ENCODE measurements around the gene TBL1XR1. TPM values are rescaled to one million over a fixed set of nuclear protein-coding genes. Genes with fewer than 3 reads are reported as not detected.
"Not testable (repeated sequence)": the region's sequence is repeated elsewhere in the genome, so short reads cannot be mapped to it uniquely, and the experiment has no call there.

Gene TBL1XR1
- total RNA-seq, 1 experiment from 2014 or later = 186 TPM

DNA sequence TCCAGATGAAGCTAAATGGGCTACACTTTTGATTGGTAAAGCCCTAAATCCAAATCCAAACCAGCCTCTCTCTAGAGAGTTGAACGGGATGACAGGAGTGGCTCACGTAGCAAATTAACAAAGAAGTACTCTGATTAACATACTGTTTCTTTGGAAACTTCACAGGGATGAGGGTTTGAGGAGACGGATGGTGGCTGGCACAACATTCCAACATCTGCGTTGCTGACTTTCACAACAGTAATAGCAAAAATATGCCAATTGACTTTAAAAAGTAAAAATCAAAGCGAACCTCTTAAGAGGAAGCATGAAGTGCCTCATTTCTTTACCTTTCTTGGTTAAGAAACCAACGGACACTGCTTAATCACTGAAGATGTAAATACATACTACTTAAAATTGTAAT, 181.4 kb downstream of the TBL1XR1 start:
- no peak for DNase-seq (ENCODE audit: low spot score)
- H3K27ac ChIP-seq (ENCODE audit: low read depth, low read length, poor library complexity, severe bottlenecking) = no peak overlapping the region
- TF ChIP-seq, protein P1, sequence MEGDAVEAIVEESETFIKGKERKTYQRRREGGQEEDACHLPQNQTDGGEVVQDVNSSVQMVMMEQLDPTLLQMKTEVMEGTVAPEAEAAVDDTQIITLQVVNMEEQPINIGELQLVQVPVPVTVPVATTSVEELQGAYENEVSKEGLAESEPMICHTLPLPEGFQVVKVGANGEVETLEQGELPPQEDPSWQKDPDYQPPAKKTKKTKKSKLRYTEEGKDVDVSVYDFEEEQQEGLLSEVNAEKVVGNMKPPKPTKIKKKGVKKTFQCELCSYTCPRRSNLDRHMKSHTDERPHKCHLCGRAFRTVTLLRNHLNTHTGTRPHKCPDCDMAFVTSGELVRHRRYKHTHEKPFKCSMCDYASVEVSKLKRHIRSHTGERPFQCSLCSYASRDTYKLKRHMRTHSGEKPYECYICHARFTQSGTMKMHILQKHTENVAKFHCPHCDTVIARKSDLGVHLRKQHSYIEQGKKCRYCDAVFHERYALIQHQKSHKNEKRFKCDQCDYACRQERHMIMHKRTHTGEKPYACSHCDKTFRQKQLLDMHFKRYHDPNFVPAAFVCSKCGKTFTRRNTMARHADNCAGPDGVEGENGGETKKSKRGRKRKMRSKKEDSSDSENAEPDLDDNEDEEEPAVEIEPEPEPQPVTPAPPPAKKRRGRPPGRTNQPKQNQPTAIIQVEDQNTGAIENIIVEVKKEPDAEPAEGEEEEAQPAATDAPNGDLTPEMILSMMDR (conservative IDR thresholded peaks at IDR 0.05; ENCODE audit: low read depth, low read length) = no peak
- TF ChIP-seq EZH2 (IDR thresholded peaks at IDR 0.05; ENCODE audit: borderline replicate concordance, low read depth, low read length, poor library complexity, severe bottlenecking) = no peak
- no peak overlapping the region for H3K4me3 ChIP-seq (ENCODE audit: low read depth, low read length, poor library complexity, severe bottlenecking)
- no peaks in the 10 kb centered on the region for H3K9me3 ChIP-seq (ENCODE audit: low read depth, low read length, poor library complexity, severe bottlenecking)
- H3K36me3 ChIP-seq (ENCODE audit: insufficient read depth, low read length, poor library complexity, severe bottlenecking) = peaks cover 21% of the 10 kb centered on the region
- intact Hi-C loops (cut with micrococcal nuclease; ENCODE audit: unreplicated experiment) = no loop called here
- POLR2A ChIA-PET (ENCODE audit: low non-redundant PET) = no interaction called here
- peaks cover 12% of the 10 kb centered on the region for H3K4me1 ChIP-seq (ENCODE audit: insufficient read depth, low read length, poor library complexity, severe bottlenecking)
- H3K27me3 ChIP-seq (replicated peaks; ENCODE audit: insufficient read depth, low read depth, low read length, poor library complexity) = no peaks in the 10 kb centered on the region
- CTCF ChIA-PET = no interaction called here
- BruUV-seq (replicated peaks) = no TSS peak

- POLR2A ChIA-PET (ENCODE audit: low non-redundant PET) = no interaction called here
Observed at GRCh38 chr3:177013681-177014280, 183.5 kb downstream of the TBL1XR1 start.

DNA sequence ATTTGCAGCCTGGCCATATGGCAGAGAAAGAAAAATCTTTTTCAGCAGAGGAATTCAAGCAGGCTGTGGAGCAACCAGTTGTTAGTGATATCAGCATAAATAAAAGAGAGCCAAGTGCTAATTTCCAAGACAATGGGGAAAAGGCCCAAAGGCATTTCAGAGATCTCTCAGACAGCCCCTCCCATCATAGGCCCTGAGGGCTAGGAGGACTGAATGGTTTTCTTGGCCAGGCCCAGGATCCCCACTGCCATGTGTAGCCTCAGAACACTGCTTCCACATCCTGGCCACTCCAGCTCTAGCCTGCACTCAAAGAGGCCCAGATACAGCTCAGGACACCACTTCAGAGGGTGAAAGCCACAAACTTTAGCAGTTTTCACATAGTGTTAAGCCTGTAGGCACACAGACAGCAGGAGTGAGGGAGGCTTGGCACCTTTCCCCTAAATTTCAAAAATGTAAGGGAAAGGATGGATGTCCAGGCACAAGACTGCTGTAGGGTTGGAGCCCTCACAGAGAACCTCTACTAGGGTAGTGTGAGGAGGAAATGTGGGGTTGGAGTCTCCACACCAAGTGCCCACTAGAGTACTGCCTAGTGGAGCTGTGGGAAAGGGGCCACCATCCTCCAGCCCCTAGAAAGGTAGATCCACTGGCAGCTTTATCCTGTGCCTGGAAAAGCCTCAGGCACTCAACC, 191.4 kb downstream of the TBL1XR1 start:
- Histone ChIP-seq H3K27ac (ENCODE audit: low read depth, low read length, poor library complexity, severe bottlenecking) (no peak overlapping the region), H3K27me3 (replicated peaks; ENCODE audit: insufficient read depth, low read depth, low read length, poor library complexity) (no peaks in the 10 kb centered on the region), H3K4me1 (ENCODE audit: insufficient read depth, low read length, poor library complexity, severe bottlenecking) (no peaks in the 10 kb centered on the region), H3K4me3 (ENCODE audit: low read depth, low read length, poor library complexity, severe bottlenecking) (no peak overlapping the region), H3K36me3 (ENCODE audit: insufficient read depth, low read length, poor library complexity, severe bottlenecking) (no peaks in the 10 kb centered on the region), H3K9me3 (ENCODE audit: low read depth, low read length, poor library complexity, severe bottlenecking) (peaks cover 18% of the 10 kb centered on the region)
- no TSS peak for BruUV-seq (replicated peaks)
- ChIA-PET POLR2A (ENCODE audit: low non-redundant PET) (no interaction called here), CTCF (no interaction called here)
- intact Hi-C loops (cut with micrococcal nuclease; ENCODE audit: unreplicated experiment) = no loop called here
- DNase-seq (ENCODE audit: low spot score) = no peak
- no peak for TF ChIP-seq EZH2 (IDR thresholded peaks at IDR 0.05; ENCODE audit: borderline replicate concordance, low read depth, low read length, poor library complexity, severe bottlenecking)
- TF ChIP-seq, protein P1 (conservative IDR thresholded peaks at IDR 0.05; ENCODE audit: low read depth, low read length) = no peak

More at GRCh38 chr3:177013681-177014280, 183.5 kb downstream of the TBL1XR1 start:
- Histone ChIP-seq H3K9me3 (ENCODE audit: low read depth, low read length, poor library complexity, severe bottlenecking) (no peaks in the 10 kb centered on the region), H3K27ac (ENCODE audit: low read depth, low read length, poor library complexity, severe bottlenecking) (no peak overlapping the region), H3K4me3 (ENCODE audit: low read depth, low read length, poor library complexity, severe bottlenecking) (no peak overlapping the region), H3K4me1 (ENCODE audit: insufficient read depth, low read length, poor library complexity, severe bottlenecking) (peaks cover 4% of the 10 kb centered on the region), H3K27me3 (replicated peaks; ENCODE audit: insufficient read depth, low read depth, low read length, poor library complexity) (no peaks in the 10 kb centered on the region), H3K36me3 (ENCODE audit: insufficient read depth, low read length, poor library complexity, severe bottlenecking) (peaks cover 11% of the 10 kb centered on the region)
- CTCF ChIA-PET = no interaction called here
- BruUV-seq (replicated peaks) = no TSS peak
- intact Hi-C loops (cut with micrococcal nuclease; ENCODE audit: unreplicated experiment) = no loop called here
- no peak for DNase-seq (ENCODE audit: low spot score)
- TF ChIP-seq, protein P1 (conservative IDR thresholded peaks at IDR 0.05; ENCODE audit: low read depth, low read length) = no peak
- no peak for TF ChIP-seq EZH2 (IDR thresholded peaks at IDR 0.05; ENCODE audit: borderline replicate concordance, low read depth, low read length, poor library complexity, severe bottlenecking)

GRCh38 chr3:177000159-177000558, 197.1 kb downstream of the TBL1XR1 start:
- POLR2A ChIA-PET (ENCODE audit: low non-redundant PET) = not testable (repeated sequence)

More at GRCh38 chr3:177000159-177000558, 197.1 kb downstream of the TBL1XR1 start:
- H3K27ac ChIP-seq (ENCODE audit: low read depth, low read length, poor library complexity, severe bottlenecking); H3K4me3 ChIP-seq (ENCODE audit: low read depth, low read length, poor library complexity, severe bottlenecking); H3K36me3 ChIP-seq (ENCODE audit: insufficient read depth, low read length, poor library complexity, severe bottlenecking); H3K27me3 ChIP-seq (replicated peaks; ENCODE audit: insufficient read depth, low read depth, low read length, poor library complexity); CTCF ChIA-PET; BruUV-seq (replicated peaks); H3K9me3 ChIP-seq (ENCODE audit: low read depth, low read length, poor library complexity, severe bottlenecking); DNase-seq (ENCODE audit: low spot score); H3K4me1 ChIP-seq (ENCODE audit: insufficient read depth, low read length, poor library complexity, severe bottlenecking); intact Hi-C loops (cut with micrococcal nuclease; ENCODE audit: unreplicated experiment): not testable (repeated sequence)
